Activated CD8-positive, alpha-beta memory T cell treated with anti-CD3 and anti-CD28 coated beads, Interleukin-2, amount 50 U/mL, for 1 hour (primary cell): ENCODE data around the gene TOLLIP.
"Not testable (repeated sequence)": the region's sequence is repeated elsewhere in the genome, so short reads cannot be mapped to it uniquely, and the experiment has no call there.

ENCODE experiments used
- DNase-seq: peaks from one replicate; pipeline ENCODE4 v3.0.0-alpha.2; 2020; ENCODE audit errors: extremely low read depth

The TOLLIP gene

GRCh38 chr11:1246301-1246700, 63.1 kb downstream of the TOLLIP start:
- not testable (repeated sequence) for DNase-seq

DNA sequence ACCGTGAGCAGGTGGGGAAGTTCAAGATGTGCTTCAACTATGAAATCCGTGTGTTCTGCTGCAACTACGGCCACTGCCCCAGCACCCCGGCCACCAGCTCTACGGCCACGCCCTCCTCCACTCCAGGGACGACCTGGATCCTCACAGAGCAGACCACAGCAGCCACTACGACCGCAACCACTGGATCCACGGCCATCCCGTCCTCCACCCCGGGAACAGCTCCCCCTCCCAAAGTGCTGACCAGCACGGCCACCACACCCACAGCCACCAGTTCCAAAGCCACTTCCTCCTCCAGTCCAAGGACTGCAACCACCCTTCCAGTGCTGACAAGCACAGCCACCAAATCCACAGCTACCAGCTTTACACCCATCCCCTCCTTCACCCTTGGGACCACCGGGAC, 63.7 kb downstream of the TOLLIP start:
- DNase-seq: not testable (repeated sequence)

DNA sequence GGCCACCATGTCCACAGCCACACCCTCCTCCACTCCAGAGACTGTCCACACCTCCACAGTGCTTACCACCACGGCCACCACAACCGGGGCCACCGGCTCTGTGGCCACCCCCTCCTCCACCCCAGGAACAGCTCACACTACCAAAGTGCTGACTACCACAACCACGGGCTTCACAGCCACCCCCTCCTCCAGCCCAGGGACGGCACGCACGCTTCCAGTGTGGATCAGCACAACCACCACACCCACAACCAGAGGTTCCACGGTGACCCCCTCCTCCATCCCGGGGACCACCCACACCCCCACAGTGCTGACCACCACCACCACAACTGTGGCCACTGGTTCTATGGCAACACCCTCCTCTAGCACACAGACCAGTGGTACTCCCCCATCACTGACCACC, 64.9 kb downstream of the TOLLIP start:
- not testable (repeated sequence) for DNase-seq

GRCh38 chr11:1243521-1243920, 65.9 kb downstream of the TOLLIP start:
- DNase-seq: not testable (repeated sequence)

DNA sequence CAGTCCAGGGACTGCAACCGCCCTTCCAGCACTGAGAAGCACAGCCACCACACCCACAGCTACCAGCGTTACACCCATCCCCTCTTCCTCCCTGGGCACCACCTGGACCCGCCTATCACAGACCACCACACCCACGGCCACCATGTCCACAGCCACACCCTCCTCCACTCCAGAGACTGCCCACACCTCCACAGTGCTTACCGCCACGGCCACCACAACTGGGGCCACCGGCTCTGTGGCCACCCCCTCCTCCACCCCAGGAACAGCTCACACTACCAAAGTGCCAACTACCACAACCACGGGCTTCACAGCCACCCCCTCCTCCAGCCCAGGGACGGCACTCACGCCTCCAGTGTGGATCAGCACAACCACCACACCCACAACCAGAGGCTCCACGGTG, 66.7 kb downstream of the TOLLIP start:
- DNase-seq: not testable (repeated sequence)

- no peak for DNase-seq
These were observed 67.1 kb downstream of the TOLLIP start for GRCh38 chr11:1242289-1242688.

DNA sequence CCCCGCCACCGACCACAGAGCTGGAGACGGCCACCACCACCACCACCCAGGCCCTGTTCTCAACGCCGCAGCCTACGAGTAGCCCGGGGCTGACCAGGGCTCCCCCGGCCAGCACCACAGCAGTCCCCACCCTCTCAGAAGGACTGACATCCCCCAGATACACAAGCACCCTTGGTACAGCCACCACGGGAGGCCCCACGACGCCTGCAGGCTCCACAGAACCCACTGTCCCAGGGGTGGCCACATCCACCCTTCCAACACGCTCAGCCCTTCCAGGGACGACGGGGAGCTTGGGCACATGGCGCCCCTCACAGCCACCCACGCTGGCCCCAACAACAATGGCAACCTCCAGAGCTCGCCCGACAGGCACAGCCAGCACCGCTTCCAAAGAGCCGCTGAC, 67.7 kb downstream of the TOLLIP start:
- DNase-seq: no peak

- DNase-seq: no peak
These were observed 68.7 kb downstream of the TOLLIP start for GRCh38 chr11:1240771-1241170.

- DNase-seq: no peak
These were observed 69.7 kb downstream of the TOLLIP start for GRCh38 chr11:1239596-1240205.

GRCh38 chr11:1238767-1239595, 70.5 kb downstream of the TOLLIP start:
- no peak for DNase-seq

- no peak for DNase-seq
These were observed 71.6 kb downstream of the TOLLIP start for GRCh38 chr11:1237851-1238250.

GRCh38 chr11:1237128-1237580, 72.3 kb downstream of the TOLLIP start:
- DNase-seq: no peak

DNA sequence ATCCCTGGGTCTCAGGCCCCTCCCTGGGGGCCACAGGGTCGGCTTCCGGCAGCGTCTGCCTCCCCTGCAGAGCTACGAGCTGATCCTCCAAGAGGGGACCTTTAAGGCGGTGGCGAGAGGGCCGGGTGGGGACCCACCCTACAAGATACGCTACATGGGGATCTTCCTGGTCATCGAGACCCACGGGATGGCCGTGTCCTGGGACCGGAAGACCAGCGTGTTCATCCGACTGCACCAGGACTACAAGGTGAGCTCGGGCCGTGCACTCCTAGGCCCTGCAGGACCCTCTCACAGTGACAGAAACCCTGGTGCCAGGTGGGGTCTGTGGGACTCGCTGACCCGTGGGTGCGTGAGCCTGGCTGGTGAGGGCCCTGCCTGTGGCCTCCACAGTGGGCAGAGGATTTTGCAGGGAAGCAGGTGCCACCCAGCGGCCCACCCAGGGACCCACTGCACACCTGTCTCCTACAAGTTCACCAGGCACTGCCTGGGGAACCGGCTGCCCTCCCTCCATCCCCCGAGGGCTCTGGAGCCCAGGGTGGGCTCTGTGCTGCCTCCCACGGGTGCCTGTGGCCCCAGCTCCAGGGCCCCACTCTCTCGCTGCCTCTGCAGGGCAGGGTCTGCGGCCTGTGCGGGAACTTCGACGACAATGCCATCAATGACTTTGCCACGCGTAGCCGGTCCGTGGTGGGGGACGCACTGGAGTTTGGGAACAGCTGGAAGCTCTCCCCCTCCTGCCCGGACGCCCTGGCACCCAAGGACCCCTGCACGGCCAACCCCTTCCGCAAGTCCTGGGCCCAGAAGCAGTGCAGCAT, 72.9 kb downstream of the TOLLIP start:
- no peak for DNase-seq

DNA sequence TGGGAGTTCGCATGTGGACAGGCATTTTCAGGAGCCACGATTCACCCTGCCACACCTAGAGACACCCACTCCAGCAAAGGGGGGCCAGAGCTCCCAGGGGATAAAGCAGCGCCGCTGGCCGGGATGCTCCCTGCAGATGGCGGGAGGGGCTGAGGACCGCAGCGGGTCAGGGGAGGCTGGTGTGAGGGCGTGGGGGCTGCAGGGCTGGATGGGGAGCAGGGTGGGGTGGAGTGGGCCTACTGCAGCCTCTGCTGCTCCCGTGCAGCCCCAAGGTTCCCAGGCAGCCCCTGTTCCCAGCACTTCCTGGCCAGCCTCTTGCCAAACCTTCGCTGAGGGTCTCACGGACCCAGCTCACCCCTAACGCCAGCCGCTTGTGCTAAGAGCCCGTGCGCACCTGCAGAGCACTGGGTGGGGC, 73.5 kb downstream of the TOLLIP start:
- no peak for DNase-seq

DNA sequence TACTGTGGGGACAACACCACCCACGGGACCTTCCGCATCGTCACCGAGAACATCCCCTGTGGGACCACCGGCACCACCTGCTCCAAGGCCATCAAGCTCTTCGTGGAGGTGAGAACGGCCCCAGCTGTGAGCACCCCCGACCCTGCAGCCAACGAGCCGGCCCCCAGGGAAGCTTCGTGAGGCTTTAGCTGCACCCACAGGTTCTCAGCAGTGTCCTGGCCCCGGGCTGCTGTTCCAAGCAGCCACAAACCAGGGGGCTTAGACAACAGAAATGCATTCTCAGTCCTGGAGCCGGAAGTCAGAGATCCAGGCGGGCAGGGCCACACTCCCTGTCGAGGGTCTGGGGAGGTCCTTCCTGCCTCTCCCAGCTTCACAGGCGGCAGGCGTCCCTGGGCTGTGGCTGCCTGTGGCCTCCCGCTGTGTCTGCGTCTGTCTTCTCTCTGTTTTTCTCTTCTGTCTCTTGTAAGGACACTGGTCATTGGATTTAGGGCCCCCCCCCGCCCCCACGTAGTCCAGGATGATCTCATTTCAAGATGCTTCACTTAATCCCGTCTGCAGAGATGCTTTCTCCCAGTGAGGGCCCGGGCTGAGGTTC, 74.0 kb downstream of the TOLLIP start:
- DNase-seq: no peak

GRCh38 chr11:1234771-1235305, 74.6 kb downstream of the TOLLIP start:
- DNase-seq: no peak

- no peak for DNase-seq
These were observed 75.2 kb downstream of the TOLLIP start for GRCh38 chr11:1234054-1234720.

DNA sequence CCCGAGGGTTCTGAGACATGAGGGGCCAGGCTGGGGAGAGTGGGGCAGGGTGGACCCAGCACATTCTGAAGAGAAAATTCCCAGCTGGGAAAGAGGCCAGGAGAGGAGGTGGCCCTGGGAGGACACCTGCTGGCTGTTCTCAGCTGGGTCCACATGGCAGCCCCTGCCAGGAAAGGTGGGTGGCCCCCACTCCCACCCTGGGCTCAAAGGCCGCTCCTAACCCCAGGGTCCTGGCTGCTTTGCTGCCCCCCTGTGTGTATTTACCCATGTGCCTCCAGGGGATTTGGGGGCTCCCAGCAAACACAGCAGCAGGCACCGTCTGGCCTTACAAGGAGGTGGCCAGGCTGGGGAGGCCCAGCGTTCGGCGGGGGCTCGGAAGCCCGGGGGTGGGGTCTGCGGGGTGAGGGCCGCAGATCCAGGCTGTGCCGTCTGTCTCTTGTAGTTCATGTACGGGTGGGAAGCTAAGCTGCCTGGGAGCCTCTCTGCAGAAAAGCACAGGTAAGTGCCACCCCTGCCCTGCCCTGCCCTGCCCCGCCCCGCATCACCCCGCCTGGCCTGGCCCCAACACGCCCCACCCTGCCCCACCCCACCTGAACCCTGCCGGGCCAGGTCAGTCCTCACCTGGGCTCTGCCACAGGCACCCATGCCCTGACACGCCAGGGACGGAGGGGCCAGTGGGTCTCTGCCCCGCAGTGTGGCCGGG, 75.9 kb downstream of the TOLLIP start:
- no peak for DNase-seq

DNA sequence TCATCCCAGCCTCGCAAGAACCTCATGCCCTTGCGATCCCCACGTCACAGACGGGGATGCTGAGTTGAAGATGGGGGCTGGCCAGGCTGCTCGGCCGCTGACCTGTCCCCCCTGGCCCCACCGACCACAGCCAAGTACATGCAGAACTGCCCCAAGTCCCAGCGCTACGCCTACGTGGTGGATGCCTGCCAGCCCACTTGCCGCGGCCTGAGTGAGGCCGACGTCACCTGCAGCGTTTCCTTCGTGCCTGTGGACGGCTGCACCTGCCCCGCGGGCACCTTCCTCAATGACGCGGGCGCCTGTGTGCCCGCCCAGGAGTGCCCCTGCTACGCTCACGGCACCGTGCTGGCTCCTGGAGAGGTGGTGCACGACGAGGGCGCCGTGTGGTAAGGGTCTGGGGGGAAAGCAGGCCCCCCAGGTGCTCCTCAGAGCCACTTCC, 76.5 kb downstream of the TOLLIP start:
- DNase-seq: no peak
